Activated naive CD4-positive, alpha-beta T cell treated with anti-CD3 and anti-CD28 coated beads for 36 hours (primary cell): Measurements from ENCODE around the gene TMPRSS2. TPM values are rescaled to one million over a fixed set of nuclear protein-coding genes. Genes with fewer than 3 reads are reported as not detected.

Experiments
- CTCF ChIA-PET: fragments of 350-600 bp; sonication (Branson Sonifier 250); formaldehyde crosslinking; loops from one replicate; lab custom pipeline; 2021; ENCODE audit warnings: antibody characterized with exemption; lab: Charles Lee
- DNase-seq: peaks from one replicate; pipeline ENCODE4 v3.0.0-alpha.2; 2020
- H3K27ac Mint-ChIP-seq: one replicate; pipeline ENCODE4 v1.8.0; 2021; ENCODE audit warnings: mild to moderate bottlenecking, mixed read lengths
- H3K27me3 Mint-ChIP-seq: one replicate; pipeline ENCODE4 v1.8.0; 2021; ENCODE audit warnings: low read depth, mixed read lengths
- H3K36me3 Mint-ChIP-seq: one replicate; pipeline ENCODE4 v1.8.0; 2021; ENCODE audit warnings: low read depth, mixed read lengths
- H3K4me1 Mint-ChIP-seq: one replicate; pipeline ENCODE4 v1.8.0; 2021; ENCODE audit warnings: low read depth, mixed read lengths
- H3K4me3 Mint-ChIP-seq: one replicate; pipeline ENCODE4 v1.8.0; 2021; ENCODE audit warnings: mild to moderate bottlenecking, moderate library complexity, mixed read lengths
- H3K9me3 Mint-ChIP-seq: one replicate; pipeline ENCODE4 v1.8.0; 2021; ENCODE audit warnings: mixed read lengths
- intact Hi-C: fragments of 100-400 bp; cut with micrococcal nuclease; formaldehyde crosslinking; loops from one replicate; pipeline ENCODE4 v1.15.1; 2023
- total RNA-seq, 2 experiments: library from RNA; stranded (reverse); gene quantifications; one replicate each; pipeline ENCODE4 v1.2.3, GENCODE V29; 2021

TMPRSS2 gene
- total RNA-seq, 2 experiments from 2014 or later, result not detected

GRCh38 chr21:41506611-41507520 lies 1.1 kb downstream of the TMPRSS2 start:
- Mint-ChIP-seq H3K4me3 (no peak overlapping the region), H3K36me3 (no peaks in the 10 kb centered on the region), H3K4me1 (peaks cover 2% of the 10 kb centered on the region), H3K9me3 (no peaks in the 10 kb centered on the region), H3K27me3 (peaks cover 42% of the 10 kb centered on the region), H3K27ac (no peak overlapping the region)
- CTCF ChIA-PET, result no interaction called here
- DNase-seq, result no peak
- intact Hi-C loops, result no loop called here

GRCh38 chr21:41506005-41506594 lies 1.9 kb downstream of the TMPRSS2 start:
- CTCF ChIA-PET, result no interaction called here
- H3K4me1 Mint-ChIP-seq, result peaks cover 2% of the 10 kb centered on the region
- no peaks in the 10 kb centered on the region for H3K9me3 Mint-ChIP-seq
- H3K27me3 Mint-ChIP-seq, result peaks cover 39% of the 10 kb centered on the region
- no peak for DNase-seq
- no peak overlapping the region for H3K4me3 Mint-ChIP-seq
- no peak overlapping the region for H3K27ac Mint-ChIP-seq
- intact Hi-C loops, result no loop called here
- no peaks in the 10 kb centered on the region for H3K36me3 Mint-ChIP-seq

DNA sequence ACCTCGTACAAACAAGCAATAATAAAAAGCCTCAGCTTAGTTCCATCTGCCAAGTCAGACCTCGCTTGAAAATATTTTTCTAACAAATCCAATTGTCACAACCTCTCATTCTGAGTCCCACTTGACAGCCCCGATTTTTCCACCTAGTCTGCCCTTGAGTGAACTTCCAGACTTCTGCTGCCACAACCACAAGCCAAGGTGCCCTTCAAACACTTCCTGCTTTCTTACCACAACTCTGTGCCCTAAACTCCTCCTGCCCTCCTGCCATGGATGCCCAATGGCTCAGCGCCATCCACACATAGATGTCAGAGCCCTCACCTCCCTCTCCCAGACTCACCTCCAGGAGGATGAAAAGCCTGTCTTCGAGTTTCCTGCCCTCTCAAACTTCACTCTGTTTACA lies 3.9 kb downstream of the TMPRSS2 start:
- H3K4me3 Mint-ChIP-seq, result no peak overlapping the region
- intact Hi-C loops, result no loop called here
- no peak for DNase-seq
- H3K27me3 Mint-ChIP-seq, result peaks cover 35% of the 10 kb centered on the region
- no peaks in the 10 kb centered on the region for H3K36me3 Mint-ChIP-seq
- H3K4me1 Mint-ChIP-seq, result peaks cover under 1% of the 10 kb centered on the region
- CTCF ChIA-PET, result no interaction called here
- no peak overlapping the region for H3K27ac Mint-ChIP-seq
- no peaks in the 10 kb centered on the region for H3K9me3 Mint-ChIP-seq

DNA sequence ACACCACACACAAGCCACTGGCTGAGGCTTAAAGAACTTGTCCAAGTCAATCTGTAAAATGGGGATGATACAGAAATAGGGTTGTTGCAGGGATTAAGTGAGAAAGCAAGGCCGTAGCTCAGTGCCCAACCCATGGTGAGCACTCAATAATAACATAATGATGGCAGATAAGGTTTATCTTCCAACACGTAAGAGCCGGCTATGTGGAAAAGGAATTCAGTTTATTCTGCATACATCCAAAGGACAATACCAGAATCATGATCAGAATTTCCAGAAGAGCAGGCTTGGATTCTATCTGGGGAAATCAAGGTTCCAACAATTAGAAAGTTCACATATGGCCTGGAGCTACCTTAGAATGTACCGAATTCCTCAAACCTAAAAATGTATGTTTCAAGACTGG lies 4.6 kb downstream of the TMPRSS2 start:
- DNase-seq, result no peak
- Mint-ChIP-seq H3K36me3 (no peaks in the 10 kb centered on the region), H3K27me3 (peaks cover 30% of the 10 kb centered on the region), H3K4me3 (no peak overlapping the region), H3K27ac (no peak overlapping the region), H3K9me3 (no peaks in the 10 kb centered on the region), H3K4me1 (no peaks in the 10 kb centered on the region)
- CTCF ChIA-PET, result no interaction called here
- intact Hi-C loops, result no loop called here

DNA sequence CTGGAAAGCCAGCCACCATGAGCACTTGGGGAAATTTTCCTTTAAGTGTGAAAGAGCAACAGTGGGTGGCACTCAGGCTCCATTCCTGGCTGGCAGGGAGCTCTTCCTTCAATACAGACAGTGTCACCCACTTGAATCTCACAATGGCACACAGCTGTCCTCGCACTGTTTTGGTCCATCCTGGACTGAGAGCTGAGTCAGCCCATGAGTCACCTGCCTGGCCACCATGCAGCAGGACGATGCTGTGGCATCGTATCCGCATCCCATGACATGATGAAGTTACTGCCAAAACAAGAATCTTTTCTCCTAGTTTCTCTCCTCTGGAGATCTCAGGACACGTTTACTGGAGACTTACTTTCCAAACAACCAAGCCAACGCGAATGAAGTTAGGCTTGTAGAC lies 6.0 kb downstream of the TMPRSS2 start:
- intact Hi-C loops, result no loop called here
- Mint-ChIP-seq H3K27ac (no peak overlapping the region), H3K36me3 (no peaks in the 10 kb centered on the region), H3K9me3 (no peaks in the 10 kb centered on the region), H3K27me3 (peaks cover 28% of the 10 kb centered on the region), H3K4me3 (no peak overlapping the region), H3K4me1 (no peaks in the 10 kb centered on the region)
- DNase-seq, result no peak
- CTCF ChIA-PET, result no interaction called here

DNA sequence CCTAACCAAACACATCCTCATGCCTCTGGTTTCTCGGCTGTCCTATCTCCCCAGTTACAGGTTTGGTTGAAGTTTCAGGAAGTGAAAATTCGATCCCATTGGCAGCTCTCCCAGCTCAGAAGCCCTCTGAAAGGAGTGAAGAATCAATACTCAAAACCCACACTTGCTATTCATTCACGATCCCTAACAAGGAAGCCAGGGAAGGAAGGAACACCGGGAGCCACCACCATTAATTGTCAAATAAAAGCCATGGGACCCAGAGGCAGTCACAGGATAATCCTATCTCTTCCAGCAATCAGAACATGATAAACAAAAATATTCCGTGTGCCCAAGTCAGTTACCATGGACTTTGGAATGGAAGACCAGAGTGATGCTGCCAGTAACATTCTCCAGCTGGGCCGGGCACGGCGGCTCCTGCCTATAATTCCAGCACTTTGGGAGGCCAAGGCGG lies 7.0 kb downstream of the TMPRSS2 start:
- CTCF ChIA-PET, result no interaction called here
- Mint-ChIP-seq H3K4me3 (no peak overlapping the region), H3K27ac (no peak overlapping the region), H3K4me1 (no peaks in the 10 kb centered on the region), H3K36me3 (no peaks in the 10 kb centered on the region), H3K27me3 (peaks cover 19% of the 10 kb centered on the region), H3K9me3 (no peaks in the 10 kb centered on the region)
- intact Hi-C loops, result no loop called here
- DNase-seq, result no peak

DNA sequence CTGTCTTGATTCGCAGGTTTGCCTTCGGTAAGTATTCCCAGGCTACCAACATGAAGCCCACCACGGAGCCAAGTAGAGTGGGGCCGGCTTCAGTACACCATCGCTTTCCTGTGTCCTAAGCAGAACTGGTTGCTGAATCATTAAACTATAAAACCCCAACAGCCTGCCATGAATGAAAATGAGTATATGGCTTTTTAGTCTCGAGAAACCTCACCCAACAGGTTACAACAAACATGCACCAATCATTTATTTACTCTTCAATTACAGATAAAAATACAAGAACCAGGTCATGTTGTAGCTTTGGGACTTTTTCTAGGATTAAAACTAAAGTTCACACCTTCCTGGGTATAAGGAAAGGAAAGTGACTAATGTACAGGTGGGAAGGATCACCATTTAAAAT lies 7.6 kb downstream of the TMPRSS2 start:
- intact Hi-C loops, result no loop called here
- Mint-ChIP-seq H3K36me3 (no peaks in the 10 kb centered on the region), H3K4me3 (no peak overlapping the region), H3K9me3 (no peaks in the 10 kb centered on the region), H3K4me1 (no peaks in the 10 kb centered on the region), H3K27me3 (peaks cover 15% of the 10 kb centered on the region), H3K27ac (no peak overlapping the region)
- no peak for DNase-seq
- CTCF ChIA-PET, result no interaction called here

DNA sequence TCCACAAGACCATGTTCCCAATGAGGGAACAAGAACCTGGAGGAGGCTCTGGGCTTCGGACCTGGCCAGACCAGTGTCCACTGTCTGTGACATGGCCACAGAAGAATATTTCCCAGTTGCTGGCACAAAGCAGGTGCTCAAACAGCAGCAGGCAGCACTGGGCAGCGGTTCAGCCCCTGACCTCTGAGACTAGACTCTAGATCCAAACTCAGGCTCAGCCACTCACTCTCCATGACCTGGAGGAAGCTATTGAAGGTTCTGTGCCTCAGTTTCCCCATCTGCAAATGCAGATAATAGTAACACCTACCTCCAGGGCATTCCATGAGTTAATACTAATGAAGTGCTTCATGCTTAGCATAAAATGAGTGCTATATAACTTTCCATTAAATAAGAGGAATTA lies 8.0 kb downstream of the TMPRSS2 start:
- peaks cover 15% of the 10 kb centered on the region for H3K27me3 Mint-ChIP-seq
- no peak overlapping the region for H3K27ac Mint-ChIP-seq
- H3K4me1 Mint-ChIP-seq, result no peaks in the 10 kb centered on the region
- no peaks in the 10 kb centered on the region for H3K9me3 Mint-ChIP-seq
- H3K36me3 Mint-ChIP-seq, result no peaks in the 10 kb centered on the region
- no peak for DNase-seq
- no peak overlapping the region for H3K4me3 Mint-ChIP-seq
- intact Hi-C loops, result no loop called here
- CTCF ChIA-PET, result no interaction called here

- Mint-ChIP-seq H3K27ac (no peak overlapping the region), H3K4me3 (no peak overlapping the region), H3K36me3 (no peaks in the 10 kb centered on the region), H3K9me3 (no peaks in the 10 kb centered on the region), H3K27me3 (peaks cover 15% of the 10 kb centered on the region), H3K4me1 (no peaks in the 10 kb centered on the region)
- intact Hi-C loops, result no loop called here
- CTCF ChIA-PET, result no interaction called here
- no peak for DNase-seq
Observed at GRCh38 chr21:41497788-41498187, 10.2 kb downstream of the TMPRSS2 start.

DNA sequence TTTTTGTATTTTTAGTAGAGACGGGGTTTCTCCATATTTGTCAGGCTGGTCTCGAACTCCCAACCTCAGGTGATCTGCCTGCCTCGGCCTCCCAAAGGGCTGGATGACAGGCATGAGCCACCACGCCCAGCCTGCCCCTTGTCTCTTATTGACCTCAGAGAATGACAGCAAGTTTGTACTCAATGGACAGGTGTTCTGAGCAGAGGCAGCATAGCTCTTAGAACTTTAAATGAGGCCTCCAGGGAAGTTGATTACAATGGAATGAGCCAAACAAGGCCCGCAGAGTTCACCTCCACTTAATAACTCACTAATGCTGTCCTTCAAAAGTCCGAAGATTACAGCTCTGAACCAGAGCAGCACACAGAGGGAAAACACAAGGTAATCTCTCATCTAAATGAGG lies 10.9 kb downstream of the TMPRSS2 start:
- CTCF ChIA-PET, result no interaction called here
- H3K27ac Mint-ChIP-seq, result no peak overlapping the region
- H3K27me3 Mint-ChIP-seq, result peaks cover 11% of the 10 kb centered on the region
- intact Hi-C loops, result no loop called here
- no peak overlapping the region for H3K4me3 Mint-ChIP-seq
- no peaks in the 10 kb centered on the region for H3K36me3 Mint-ChIP-seq
- no peaks in the 10 kb centered on the region for H3K4me1 Mint-ChIP-seq
- DNase-seq, result no peak
- no peaks in the 10 kb centered on the region for H3K9me3 Mint-ChIP-seq

GRCh38 chr21:41494242-41494641 lies 13.7 kb downstream of the TMPRSS2 start:
- no peak for DNase-seq
- Mint-ChIP-seq H3K4me3 (no peak overlapping the region), H3K9me3 (no peaks in the 10 kb centered on the region), H3K27ac (no peak overlapping the region), H3K27me3 (peaks cover 2% of the 10 kb centered on the region), H3K4me1 (no peaks in the 10 kb centered on the region), H3K36me3 (no peaks in the 10 kb centered on the region)
- intact Hi-C loops, result no loop called here
- CTCF ChIA-PET, result no interaction called here

GRCh38 chr21:41491412-41491811 lies 16.5 kb downstream of the TMPRSS2 start:
- Mint-ChIP-seq H3K27ac (no peak overlapping the region), H3K4me3 (no peak overlapping the region), H3K9me3 (no peaks in the 10 kb centered on the region), H3K36me3 (no peaks in the 10 kb centered on the region), H3K4me1 (no peaks in the 10 kb centered on the region), H3K27me3 (no peaks in the 10 kb centered on the region)
- CTCF ChIA-PET, result no interaction called here
- intact Hi-C loops, result no loop called here
- DNase-seq, result no peak

- Mint-ChIP-seq H3K36me3 (no peaks in the 10 kb centered on the region), H3K4me3 (no peak overlapping the region), H3K27ac (no peak overlapping the region), H3K27me3 (no peaks in the 10 kb centered on the region), H3K4me1 (no peaks in the 10 kb centered on the region), H3K9me3 (no peaks in the 10 kb centered on the region)
- no peak for DNase-seq
- CTCF ChIA-PET, result interaction anchor here (0.6 kb wide), 1 partner anchor 146 kb away, joined by 3 read pairs; no protein-coding TSS in a partner anchor
- intact Hi-C loops, result no loop called here
Observed at GRCh38 chr21:41490330-41490729, 17.6 kb downstream of the TMPRSS2 start.
